HepG2 (cell line): ENCODE measurements around the gene C9orf78. TPM values are rescaled to one million over a fixed set of nuclear protein-coding genes. Genes with fewer than 3 reads are reported as not detected.
A peak's percentile ranks its signal among the peaks of the same experiment; 100 is the strongest.

Experiments used
- ATAD3A ChIP-seq: sonication (generic); formaldehyde crosslinking; IDR thresholded peaks from 2 replicates; pipeline ENCODE4 v1.4.0; 2020; ENCODE audit warnings: missing genetic modification reagents
- BRD4 ChIP-seq: sonication (generic); formaldehyde crosslinking; IDR thresholded peaks from 2 replicates; pipeline ENCODE4 v1.4.0; 2020; ENCODE audit warnings: missing genetic modification reagents
- DRAP1 ChIP-seq: IDR thresholded peaks from 2 replicates; pipeline ENCODE4 v1.6.1; 2016; ENCODE audit warnings: missing genetic modification reagents, missing compliant biosample characterization
- E2F2 ChIP-seq: sonication (generic); formaldehyde crosslinking; IDR thresholded peaks from 2 replicates; pipeline ENCODE4 v1.4.0; 2020; ENCODE audit warnings: missing genetic modification reagents, borderline replicate concordance
- GLMP ChIP-seq: sonication (generic); formaldehyde crosslinking; IDR thresholded peaks from 2 replicates; pipeline ENCODE4 v1.9.0; 2021; ENCODE audit warnings: missing genetic modification reagents, mild to moderate bottlenecking, borderline replicate concordance
- HNRNPL ChIP-seq: fragments of 200-400 bp; formaldehyde crosslinking; IDR thresholded peaks from 2 replicates; pipeline ENCODE4 v1.6.1; 2017; ENCODE audit warnings: mild to moderate bottlenecking, low read depth, low read length
- KDM2A ChIP-seq: sonication (generic); formaldehyde crosslinking; IDR thresholded peaks from 2 replicates; pipeline ENCODE4 v1.4.0; 2020; ENCODE audit warnings: low read depth, missing genetic modification reagents, borderline replicate concordance
- KLF16 ChIP-seq, 2 experiments: sonication (generic) in 1 of 2; formaldehyde crosslinking in 1 of 2; IDR thresholded peaks; 2 replicates each; pipeline versions ENCODE4 v1.6.1 to v1.8.0; 2016 to 2023; ENCODE audit warnings: missing genetic modification reagents in 2 of 2, missing compliant biosample characterization in 1 of 2
- MAFG ChIP-seq: sonication (generic); formaldehyde crosslinking; IDR thresholded peaks from 2 replicates; pipeline ENCODE4 v1.5.1; 2020; ENCODE audit warnings: mild to moderate bottlenecking, missing genetic modification reagents
- MED13 ChIP-seq: sonication (generic); formaldehyde crosslinking; IDR thresholded peaks from 2 replicates; pipeline ENCODE4 v1.5.0; 2020; ENCODE audit warnings: missing genetic modification reagents
- NCOA2 ChIP-seq: sonication (generic); formaldehyde crosslinking; IDR thresholded peaks from 2 replicates; pipeline ENCODE4 v1.8.0; 2022; ENCODE audit warnings: inconsistent platforms
- PHF20 ChIP-seq: sonication (generic); formaldehyde crosslinking; IDR thresholded peaks from 2 replicates; pipeline ENCODE4 v1.5.0; 2020; ENCODE audit warnings: mild to moderate bottlenecking, missing genetic modification reagents
- TRIM22 ChIP-seq: fragments of 450-650 bp; IDR thresholded peaks from 2 replicates; pipeline ENCODE4 v1.6.1; 2017
- ZNF280D ChIP-seq: sonication (generic); formaldehyde crosslinking; IDR thresholded peaks from 2 replicates; pipeline ENCODE4 v1.5.1; 2020; ENCODE audit warnings: mild to moderate bottlenecking, missing genetic modification reagents
- ZNF510 ChIP-seq: sonication (generic); formaldehyde crosslinking; IDR thresholded peaks from 2 replicates; pipeline ENCODE4 v1.4.0; 2020; ENCODE audit warnings: low read depth, mild to moderate bottlenecking, missing genetic modification reagents
- ZNF782 ChIP-seq: sonication (generic); formaldehyde crosslinking; IDR thresholded peaks from 2 replicates; pipeline ENCODE4 v1.4.0; 2020; ENCODE audit warnings: missing genetic modification reagents, mild to moderate bottlenecking, borderline replicate concordance
- ZNF879 ChIP-seq: sonication (generic); formaldehyde crosslinking; IDR thresholded peaks from 2 replicates; pipeline ENCODE4 v1.8.1; 2023; ENCODE audit warnings: missing genetic modification reagents
- ZNF891 ChIP-seq: sonication (generic); formaldehyde crosslinking; IDR thresholded peaks from 2 replicates; pipeline ENCODE4 v1.5.0; 2020; ENCODE audit warnings: mild to moderate bottlenecking, missing genetic modification reagents
- polyA plus RNA-seq, 8 experiments: library from polyadenylated mRNA; depleted of rRNA in 3 of 8; stranded (reverse) in 7 of 8; unstranded in 1 of 8; fragments of >200 nt; fragmentation: Illumina TruSeq in 4 of 8; extraction: Trizol in 4 of 8; gene quantifications; 2 replicates each; pipeline versions ENCODE4 v1.2.1 to v1.2.3, GENCODE V29; 2011 to 2016; ENCODE audit warnings: low read depth in 4 of 8, missing spikeins in 1 of 8, mixed read lengths in 1 of 8; ENCODE audit not compliant: insufficient read depth in 1 of 8
- total RNA-seq, 5 experiments: library from RNA; depleted of rRNA; stranded (reverse); fragments of >200 nt; fragmentation: Illumina TruSeq; extraction: Trizol; gene quantifications; 2 replicates each; pipeline ENCODE4 v1.2.3, GENCODE V29; 2016; ENCODE audit warnings: low read depth in 1 of 5

The C9orf78 gene
- total and polyA plus RNA-seq, 2 of the 13 experiments (the other 11 are each of a cell fraction or from before 2014, with no cell fraction given), result 18.4 to 35.5 TPM

GRCh38 chr9:129835128-129835859, at the start of gene C9orf78, which contains the start of gene USP20 (continued):
- TF ChIP-seq TRIM22 (no peak), NCOA2 (no peak), ZNF891 (CRISPR knock-in tag) (no peak), MED13 (no peak), ATAD3A (CRISPR knock-in tag) (no peak), ZNF879 (CRISPR knock-in tag) (no peak), HNRNPL (no peak), KDM2A (CRISPR knock-in tag) (peak; percentile 71; the same call in 1 of the 2 replicates), DRAP1 (peak; percentile 91), PHF20 (CRISPR knock-in tag) (peak; percentile 95), GLMP (CRISPR knock-in tag) (no peak), ZNF782 (no peak), ZNF280D (CRISPR knock-in tag) (no peak), KLF16 (CRISPR knock-in tag; IDR thresholded peaks at IDR 0.05) (peak in 1 of 2 experiments; percentile 45; a peak in 1 of 4 replicates), E2F2 (CRISPR knock-in tag) (no peak), ZNF510 (CRISPR knock-in tag) (no peak), MAFG (CRISPR knock-in tag) (no peak), BRD4 (no peak)
